ELF-1 (cell line): Measurements from ENCODE around the gene DOCK2.

Experiments
- DNase-seq: peaks from one replicate; pipeline ENCODE4 v3.0.0-alpha.2; 2016; ENCODE audit warnings: low read depth, low spot score

Gene DOCK2

GRCh38 chr5:169862391-169862811 lies 225.3 kb downstream of the DOCK2 start:
- no peak for DNase-seq

GRCh38 chr5:169864483-169864882 lies 227.4 kb downstream of the DOCK2 start:
- no peak for DNase-seq

GRCh38 chr5:169867347-169867746 lies 230.3 kb downstream of the DOCK2 start:
- no peak for DNase-seq

GRCh38 chr5:169869066-169869465 lies 232.0 kb downstream of the DOCK2 start:
- DNase-seq = no peak

GRCh38 chr5:169870211-169870610 lies 233.1 kb downstream of the DOCK2 start:
- DNase-seq = no peak

GRCh38 chr5:169871826-169872490 lies 234.9 kb downstream of the DOCK2 start:
- DNase-seq = no peak

- no peak for DNase-seq
These were observed 236.6 kb downstream of the DOCK2 start for GRCh38 chr5:169873642-169874041.

GRCh38 chr5:169874621-169875020 lies 237.5 kb downstream of the DOCK2 start:
- DNase-seq = peak; percentile 6

- no peak for DNase-seq
These were observed 238.1 kb downstream of the DOCK2 start for GRCh38 chr5:169875091-169875728.

GRCh38 chr5:169875731-169876130 lies 238.7 kb downstream of the DOCK2 start:
- no peak for DNase-seq

- DNase-seq = no peak
These were observed 239.3 kb downstream of the DOCK2 start for GRCh38 chr5:169876386-169876785.

- no peak for DNase-seq
These were observed 243.1 kb downstream of the DOCK2 start for GRCh38 chr5:169880012-169880663.

GRCh38 chr5:169880785-169881184 lies 243.7 kb downstream of the DOCK2 start:
- DNase-seq = no peak

- DNase-seq = no peak
These were observed 244.7 kb downstream of the DOCK2 start for GRCh38 chr5:169881702-169882303.

- no peak for DNase-seq
These were observed 249.0 kb downstream of the DOCK2 start for GRCh38 chr5:169886033-169886432.

- no peak for DNase-seq
These were observed 249.6 kb downstream of the DOCK2 start for GRCh38 chr5:169886677-169887076.

- no peak for DNase-seq
These were observed 252.5 kb downstream of the DOCK2 start for GRCh38 chr5:169889572-169889971.

- no peak for DNase-seq
These were observed 255.9 kb downstream of the DOCK2 start for GRCh38 chr5:169893010-169893409.

GRCh38 chr5:169893571-169893970 lies 256.5 kb downstream of the DOCK2 start:
- DNase-seq = no peak

- no peak for DNase-seq
These were observed 258.9 kb downstream of the DOCK2 start for GRCh38 chr5:169895926-169896325.

- DNase-seq = no peak
These were observed 260.4 kb downstream of the DOCK2 start for GRCh38 chr5:169897481-169897880.

GRCh38 chr5:169901896-169902295 lies 264.8 kb downstream of the DOCK2 start:
- DNase-seq = no peak

GRCh38 chr5:169904059-169904458 lies 267.0 kb downstream of the DOCK2 start:
- DNase-seq = no peak
